ENCODE data around the gene VWF. TPM values are rescaled to one million over a fixed set of nuclear protein-coding genes. Genes with fewer than 3 reads are reported as not detected.

Gene VWF
- total RNA-seq, 4 donors from 2014 or later = 163 to 367 (median 253) TPM

- WGBS = 93% methylated on average over 18 of the region's 18 CpGs
- no peak overlapping the region for H3K27ac ChIP-seq (replicated peaks in 1 of 4)
- DNase-seq (ENCODE audit: extremely low spot score) = no peak
- no peak overlapping the region for H3K4me3 ChIP-seq
- TF ChIP-seq, protein P1, sequence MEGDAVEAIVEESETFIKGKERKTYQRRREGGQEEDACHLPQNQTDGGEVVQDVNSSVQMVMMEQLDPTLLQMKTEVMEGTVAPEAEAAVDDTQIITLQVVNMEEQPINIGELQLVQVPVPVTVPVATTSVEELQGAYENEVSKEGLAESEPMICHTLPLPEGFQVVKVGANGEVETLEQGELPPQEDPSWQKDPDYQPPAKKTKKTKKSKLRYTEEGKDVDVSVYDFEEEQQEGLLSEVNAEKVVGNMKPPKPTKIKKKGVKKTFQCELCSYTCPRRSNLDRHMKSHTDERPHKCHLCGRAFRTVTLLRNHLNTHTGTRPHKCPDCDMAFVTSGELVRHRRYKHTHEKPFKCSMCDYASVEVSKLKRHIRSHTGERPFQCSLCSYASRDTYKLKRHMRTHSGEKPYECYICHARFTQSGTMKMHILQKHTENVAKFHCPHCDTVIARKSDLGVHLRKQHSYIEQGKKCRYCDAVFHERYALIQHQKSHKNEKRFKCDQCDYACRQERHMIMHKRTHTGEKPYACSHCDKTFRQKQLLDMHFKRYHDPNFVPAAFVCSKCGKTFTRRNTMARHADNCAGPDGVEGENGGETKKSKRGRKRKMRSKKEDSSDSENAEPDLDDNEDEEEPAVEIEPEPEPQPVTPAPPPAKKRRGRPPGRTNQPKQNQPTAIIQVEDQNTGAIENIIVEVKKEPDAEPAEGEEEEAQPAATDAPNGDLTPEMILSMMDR (IDR thresholded peaks at IDR 0.05) = no peak
- TF ChIP-seq POLR2A (IDR thresholded peaks at IDR 0.05; ENCODE audit: low read depth) (no peak), POLR2AphosphoS5 (IDR thresholded peaks at IDR 0.05) (no peak), EP300 (IDR thresholded peaks at IDR 0.05) (no peak)
- H3K27me3 ChIP-seq = no peaks in the 10 kb centered on the region
- intact Hi-C loops (cut with DNase I) = no loop called here
- H3K36me3 ChIP-seq = peaks cover 0 to 58% (median 0%) of the 10 kb centered on the region in 4 donors
- no peaks in the 10 kb centered on the region for H3K9me3 ChIP-seq
- H3K4me1 ChIP-seq = peaks cover 38 to 77% (median 48%) of the 10 kb centered on the region in 4 donors
These were observed 44.1 kb downstream of the VWF start for GRCh38 chr12:6080149-6081045.

DNA sequence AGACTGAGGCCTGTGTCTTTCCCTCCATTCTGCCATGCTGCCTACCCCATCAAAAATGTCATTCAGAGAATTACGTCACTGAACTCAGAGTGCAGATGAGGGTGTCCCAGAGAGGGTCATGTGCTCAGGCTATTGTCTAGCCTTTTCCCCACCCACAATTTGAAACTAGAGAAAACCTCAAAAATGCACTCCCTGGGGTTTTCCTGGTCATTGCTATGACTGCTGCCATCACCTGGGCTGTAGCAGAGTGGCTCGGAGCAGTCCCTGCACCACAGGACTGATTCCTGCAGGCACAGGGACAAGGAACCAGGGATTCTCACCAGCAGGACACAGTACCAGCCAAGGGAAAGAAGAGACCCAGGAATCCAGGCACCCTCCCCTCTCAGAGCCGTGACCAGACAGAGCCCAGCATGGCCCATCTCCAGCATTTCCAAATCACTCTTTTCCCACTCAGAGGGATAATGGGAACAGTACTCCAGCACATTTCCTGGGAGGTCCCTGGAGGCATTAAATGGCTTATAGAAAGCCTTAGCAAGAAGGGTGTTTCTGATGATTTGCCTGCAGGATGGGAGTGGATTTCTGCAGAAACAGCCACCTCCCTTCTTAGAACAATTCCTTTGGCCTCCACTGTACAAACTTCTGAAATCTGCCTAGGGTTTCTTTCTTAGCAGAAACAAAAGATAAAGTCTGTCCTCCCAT, 45.9 kb downstream of the VWF start:
- TF ChIP-seq EP300 (IDR thresholded peaks at IDR 0.05) (no peak), POLR2A (IDR thresholded peaks at IDR 0.05; ENCODE audit: low read depth) (no peak), POLR2AphosphoS5 (IDR thresholded peaks at IDR 0.05) (no peak)
- TF ChIP-seq, protein P1 (IDR thresholded peaks at IDR 0.05) = no peak
- DNase-seq (ENCODE audit: extremely low spot score) = no peak
- Histone ChIP-seq H3K4me3 (no peak overlapping the region), H3K27me3 (no peaks in the 10 kb centered on the region), H3K9me3 (no peaks in the 10 kb centered on the region), H3K4me1 (peaks cover 30 to 77% (median 41%) of the 10 kb centered on the region in 4 donors), H3K36me3 (peaks cover 0 to 59% (median 0%) of the 10 kb centered on the region in 4 donors), H3K27ac (replicated peaks in 1 of 4) (no peak overlapping the region)
- WGBS = 62% methylated on average over 3 of the region's 3 CpGs
- intact Hi-C loops (cut with DNase I) = no loop called here

DNA sequence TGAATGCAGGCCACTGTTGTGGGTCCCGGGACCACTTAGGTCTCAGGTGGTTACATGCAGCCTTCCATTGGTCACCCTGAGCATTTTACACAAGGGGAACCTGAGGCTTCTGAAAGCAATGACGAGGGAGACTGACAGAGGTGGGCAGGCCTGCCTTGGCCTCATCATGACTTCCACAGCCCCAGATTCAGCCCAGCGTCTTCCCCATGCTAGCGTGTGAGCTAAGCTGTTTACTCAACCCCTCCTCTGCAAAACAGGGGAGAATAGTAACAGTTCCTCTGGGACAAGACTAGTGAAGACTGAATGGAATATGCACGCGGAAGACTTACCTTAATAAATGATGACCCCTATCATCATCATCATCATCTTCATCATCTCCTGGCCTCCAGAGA, 46.8 kb downstream of the VWF start:
- Histone ChIP-seq H3K4me3 (no peak overlapping the region), H3K36me3 (peaks cover 0 to 58% (median 0%) of the 10 kb centered on the region in 4 donors), H3K27me3 (no peaks in the 10 kb centered on the region), H3K4me1 (peaks cover 21 to 75% (median 35%) of the 10 kb centered on the region in 4 donors), H3K27ac (replicated peaks in 1 of 4) (no peak overlapping the region), H3K9me3 (no peaks in the 10 kb centered on the region)
- intact Hi-C loops (cut with DNase I) = no loop called here
- no peak for TF ChIP-seq POLR2AphosphoS5 (IDR thresholded peaks at IDR 0.05)
- TF ChIP-seq POLR2A (IDR thresholded peaks at IDR 0.05; ENCODE audit: low read depth) = no peak
- TF ChIP-seq, protein P1 (IDR thresholded peaks at IDR 0.05) = no peak
- TF ChIP-seq EP300 (IDR thresholded peaks at IDR 0.05) = no peak
- WGBS = 98% methylated on average over 6 of the region's 6 CpGs
- DNase-seq (ENCODE audit: extremely low spot score) = no peak

DNA sequence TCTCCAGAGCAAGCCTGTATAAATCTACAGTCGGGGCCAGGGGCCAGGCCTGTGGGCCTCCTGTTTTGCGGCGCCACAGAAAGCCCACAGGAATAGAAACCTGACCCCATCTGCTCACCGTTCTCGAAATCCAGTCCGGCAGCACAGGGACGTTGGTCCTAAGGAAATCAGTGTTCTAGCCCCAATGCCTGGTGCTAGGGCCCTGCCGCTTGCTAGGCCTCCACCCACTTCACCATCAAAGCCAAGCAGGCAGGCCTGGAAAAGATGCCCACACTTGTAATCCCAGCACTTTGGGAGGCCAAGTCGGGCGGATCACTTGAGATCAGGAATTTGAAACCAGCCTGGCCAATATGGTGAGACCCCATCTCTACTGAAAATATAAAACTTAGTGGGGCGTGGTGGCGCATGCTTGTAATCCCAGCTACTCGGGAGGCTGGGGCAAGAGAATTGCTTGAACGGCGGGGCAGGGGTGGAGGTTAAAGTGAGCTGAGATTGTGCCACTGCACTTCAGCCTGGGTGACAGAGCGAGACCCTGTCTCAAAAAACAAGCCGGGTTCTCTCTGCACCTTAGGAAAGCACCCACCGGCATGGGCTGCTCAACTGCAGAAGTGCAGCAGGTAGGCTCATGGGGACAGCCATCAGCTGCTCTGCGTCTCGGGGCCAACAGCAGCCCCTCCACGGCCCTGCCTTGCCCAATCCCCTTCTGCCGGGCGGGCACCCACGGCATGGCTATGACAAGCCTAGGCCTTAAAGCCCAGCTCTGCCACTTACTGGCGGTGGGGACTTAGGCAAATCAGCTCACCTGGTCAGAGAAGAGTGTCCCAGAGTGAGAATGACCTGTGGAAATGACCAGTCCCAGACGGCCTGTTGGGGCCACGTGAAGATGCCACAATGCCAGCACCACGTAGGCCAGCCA, 47.4 kb downstream of the VWF start:
- DNase-seq (ENCODE audit: extremely low spot score) = no peak
- Histone ChIP-seq H3K4me3 (no peak overlapping the region), H3K36me3 (peaks cover 0 to 54% (median 0%) of the 10 kb centered on the region in 4 donors), H3K27me3 (no peaks in the 10 kb centered on the region), H3K27ac (replicated peaks in 1 of 4) (no peak overlapping the region), H3K4me1 (peaks cover 18 to 71% (median 31%) of the 10 kb centered on the region in 4 donors), H3K9me3 (no peaks in the 10 kb centered on the region)
- no peak for TF ChIP-seq EP300 (IDR thresholded peaks at IDR 0.05)
- TF ChIP-seq POLR2A (IDR thresholded peaks at IDR 0.05; ENCODE audit: low read depth) = no peak
- TF ChIP-seq POLR2AphosphoS5 (IDR thresholded peaks at IDR 0.05) = no peak
- TF ChIP-seq, protein P1 (IDR thresholded peaks at IDR 0.05) = no peak
- intact Hi-C loops (cut with DNase I) = no loop called here
- WGBS = 97% methylated on average over 21 of the region's 28 CpGs
